GM12878 (cell line): ENCODE data around the gene NKD1. TPM values are rescaled to one million over a fixed set of nuclear protein-coding genes. Genes with fewer than 3 reads are reported as not detected.

Experiments
- ASH2L ChIP-seq: fragments of 300-600, 200-600 bp; sonication (generic); IDR thresholded peaks from 2 replicates; pipeline ENCODE4 v1.6.1; 2017; ENCODE audit warnings: low read depth, mild to moderate bottlenecking, borderline replicate concordance
- BMI1 ChIP-seq: fragments of 450-650 bp; IDR thresholded peaks from 2 replicates; pipeline ENCODE4 v1.6.1; 2016; ENCODE audit warnings: mild to moderate bottlenecking, moderate library complexity, borderline replicate concordance
- BRCA1 ChIP-seq: IDR thresholded peaks from 2 replicates; pipeline ENCODE4 v1.6.1; 2011; ENCODE audit warnings: low read depth, low read length, improper control_type of control experiment
- E4F1 ChIP-seq: fragments of 450-650 bp; IDR thresholded peaks from 2 replicates; pipeline ENCODE4 v1.6.1; 2018; ENCODE audit warnings: borderline replicate concordance, mild to moderate bottlenecking; ENCODE audit not compliant: partially characterized antibody
- ETV6 ChIP-seq, 2 experiments: fragments of 450-650 bp in 1 of 2; IDR thresholded peaks in 1 of 2; conservative IDR thresholded peaks in 1 of 2; 2 replicates each; pipeline ENCODE4 v1.6.1; 2014; ENCODE audit warnings: antibody characterized with exemption in 1 of 2, borderline replicate concordance in 1 of 2, low read depth in 1 of 2, mild to moderate bottlenecking in 1 of 2, moderate library complexity in 1 of 2
- EZH2 ChIP-seq: IDR thresholded peaks from 2 replicates; pipeline ENCODE4 v1.6.1; 2012; ENCODE audit warnings: low read depth, mild to moderate bottlenecking, control low read depth, inconsistent platforms, low read length, borderline replicate concordance; ENCODE audit not compliant: control insufficient read depth
- FOXM1 ChIP-seq: IDR thresholded peaks from 2 replicates; pipeline ENCODE4 v1.6.1; 2012; ENCODE audit warnings: low read depth, mild to moderate bottlenecking, inconsistent platforms, low read length, moderate library complexity
- GABPA ChIP-seq: IDR thresholded peaks from 2 replicates; pipeline ENCODE4 v1.6.1; 2014; ENCODE audit warnings: antibody characterized with exemption, low read depth, mild to moderate bottlenecking, inconsistent platforms
- IRF3 ChIP-seq: fragments of 450-650 bp; IDR thresholded peaks from 2 replicates; pipeline ENCODE4 v1.6.1; 2014; ENCODE audit warnings: mild to moderate bottlenecking
- LARP7 ChIP-seq: fragments of 450-650 bp; IDR thresholded peaks from 2 replicates; pipeline ENCODE4 v1.6.1; 2017; ENCODE audit warnings: mild to moderate bottlenecking
- MTA2 ChIP-seq: fragments of 450-650 bp; IDR thresholded peaks from 2 replicates; pipeline ENCODE4 v1.6.1; 2016; ENCODE audit warnings: low read depth, mild to moderate bottlenecking, moderate library complexity
- MTA3 ChIP-seq: IDR thresholded peaks from 2 replicates; pipeline ENCODE4 v1.6.1; 2012; ENCODE audit warnings: low read length, inconsistent platforms, borderline replicate concordance
- NFYB ChIP-seq: IDR thresholded peaks from 2 replicates; pipeline ENCODE4 v1.6.1; 2011; ENCODE audit warnings: low read depth, mild to moderate bottlenecking, low read length, improper control_type of control experiment, moderate library complexity; ENCODE audit not compliant: insufficient read depth
- NR2F1 ChIP-seq: fragments of 450-650 bp; conservative IDR thresholded peaks from 2 replicates; pipeline ENCODE4 v1.6.1; 2017; ENCODE audit warnings: mild to moderate bottlenecking
- PBX3 ChIP-seq: IDR thresholded peaks from 2 replicates; pipeline ENCODE4 v1.6.1; 2011; ENCODE audit warnings: mild to moderate bottlenecking, low read depth, low read length, moderate library complexity; ENCODE audit not compliant: insufficient replicate concordance
- RB1 ChIP-seq: fragments of 450-650 bp; formaldehyde crosslinking; IDR thresholded peaks from 2 replicates; pipeline ENCODE4 v1.6.1; 2017; ENCODE audit warnings: mild to moderate bottlenecking, borderline replicate concordance
- RCOR1 ChIP-seq: conservative IDR thresholded peaks from 2 replicates; pipeline ENCODE4 v1.6.1; 2012; ENCODE audit warnings: low read depth, low read length, improper control_type of control experiment
- SPI1 ChIP-seq: IDR thresholded peaks from 2 replicates; pipeline ENCODE4 v1.6.1; 2011; ENCODE audit warnings: low read depth, mild to moderate bottlenecking, low read length, moderate library complexity, borderline replicate concordance; ENCODE audit not compliant: insufficient read depth
- SUZ12 ChIP-seq: fragments of 200-600 bp; sonication (generic); IDR thresholded peaks from one replicate; pipeline ENCODE4 v1.6.1; 2018; ENCODE audit warnings: antibody characterized with exemption, mild to moderate bottlenecking; ENCODE audit not compliant: unreplicated experiment
- TARDBP ChIP-seq: IDR thresholded peaks from 2 replicates; pipeline ENCODE4 v1.6.1; 2016; ENCODE audit warnings: borderline replicate concordance
- TCF12 ChIP-seq: IDR thresholded peaks from 2 replicates; pipeline ENCODE4 v1.6.1; 2011; ENCODE audit warnings: low read depth, mild to moderate bottlenecking, low read length
- WRNIP1 ChIP-seq: IDR thresholded peaks from 2 replicates; pipeline ENCODE4 v1.6.1; 2011; ENCODE audit warnings: low read depth, low read length, improper control_type of control experiment, borderline replicate concordance
- ZNF217 ChIP-seq: fragments of 450-650 bp; IDR thresholded peaks from 2 replicates; pipeline ENCODE4 v1.6.1; 2017; ENCODE audit warnings: antibody characterized with exemption, mild to moderate bottlenecking
- ZNF384 ChIP-seq: IDR thresholded peaks from 2 replicates; pipeline ENCODE4 v1.6.1; 2012; ENCODE audit warnings: low read depth, mild to moderate bottlenecking, low read length, improper control_type of control experiment, borderline replicate concordance
- polyA plus RNA-seq, 11 experiments: library from polyadenylated mRNA; depleted of rRNA in 4 of 11; unstranded in 6 of 11; stranded (reverse) in 5 of 11; fragments of >200 nt; fragmentation: Nextera tagmentation in 4 of 11; fragmentation: Illumina TruSeq in 1 of 11; extraction: Ambion mirVana in 4 of 11; extraction: Trizol in 1 of 11; gene quantifications; 1 replicate in 1 of 11; 2 replicates in 10 of 11; pipeline versions ENCODE4 v1.2.1 to v1.2.3, GENCODE V29; 2011 to 2016; ENCODE audit warnings: inconsistent platforms in 2 of 11, missing spikeins in 2 of 11, low read depth in 1 of 11
- total RNA-seq, 4 experiments: library from RNA; depleted of rRNA in 3 of 4; stranded (reverse); fragments of >200 nt in 3 of 4; fragmentation: Illumina TruSeq in 1 of 4; extraction: Trizol in 1 of 4; gene quantifications; 2 replicates each; pipeline versions ENCODE4 v1.2.1 to v1.2.3, GENCODE V29; 2013 to 2021

NKD1 gene
- total and polyA plus RNA-seq, 10 of the 15 experiments (the other 5 are each of a cell fraction or from before 2014, with no cell fraction given): under 0.01 to 0.49 (median 0.04) TPM; not detected in 2

GRCh38 chr16:50665128-50665878, 117.1 kb downstream of the NKD1 start (continued):
- TF ChIP-seq NR2F1: no peak
- TF ChIP-seq ASH2L: no peak
- no peak for TF ChIP-seq SUZ12
- no peak for TF ChIP-seq RB1
- TF ChIP-seq EZH2: no peak
- no peak for TF ChIP-seq ETV6 (conservative IDR thresholded peaks at IDR 0.05 in 1 of 2, IDR thresholded peaks at IDR 0.05 in 1 of 2; ENCODE audit: borderline replicate concordance in 1 of 2, low read depth in 1 of 2)
- no peak for TF ChIP-seq LARP7
- no peak for TF ChIP-seq BRCA1
- TF ChIP-seq BMI1: no peak
- no peak for TF ChIP-seq IRF3
- no peak for TF ChIP-seq ZNF217
- TF ChIP-seq PBX3: no peak
- TF ChIP-seq FOXM1: 0 out of 2 replicates have a peak, but pooled peaks have one; percentile 32
- no peak for TF ChIP-seq TCF12
- no peak for TF ChIP-seq WRNIP1
- no peak for TF ChIP-seq RCOR1
- no peak for TF ChIP-seq E4F1
- TF ChIP-seq ZNF384: no peak
- TF ChIP-seq NFYB: no peak
- no peak for TF ChIP-seq MTA3
- TF ChIP-seq TARDBP: no peak
- TF ChIP-seq SPI1: no peak
- TF ChIP-seq GABPA: no peak
- TF ChIP-seq MTA2: no peak
